Esophagus squamous epithelium (tissue), 4 donors: ENCODE measurements around the gene SOX6.

Experiments
- CTCF ChIP-seq, 6 experiments: fragments of 450-650 bp in 4 of 6; fragments of 200-600 bp in 2 of 6; sonication (generic) in 2 of 6; IDR thresholded peaks; one replicate each; pipeline ENCODE4 v1.5.1; 2016 to 2019; ENCODE audit warnings: antibody characterized with exemption in 6 of 6, mild to moderate bottlenecking in 4 of 6, moderate library complexity in 4 of 6
- POLR2A ChIP-seq, 4 donors: fragments of 450-650 bp; IDR thresholded peaks; one replicate each; pipeline ENCODE4 v1.6.1; 2017; ENCODE audit warnings: antibody characterized with exemption in 4 of 4, mild to moderate bottlenecking in 4 of 4, moderate library complexity in 3 of 4

DNA sequence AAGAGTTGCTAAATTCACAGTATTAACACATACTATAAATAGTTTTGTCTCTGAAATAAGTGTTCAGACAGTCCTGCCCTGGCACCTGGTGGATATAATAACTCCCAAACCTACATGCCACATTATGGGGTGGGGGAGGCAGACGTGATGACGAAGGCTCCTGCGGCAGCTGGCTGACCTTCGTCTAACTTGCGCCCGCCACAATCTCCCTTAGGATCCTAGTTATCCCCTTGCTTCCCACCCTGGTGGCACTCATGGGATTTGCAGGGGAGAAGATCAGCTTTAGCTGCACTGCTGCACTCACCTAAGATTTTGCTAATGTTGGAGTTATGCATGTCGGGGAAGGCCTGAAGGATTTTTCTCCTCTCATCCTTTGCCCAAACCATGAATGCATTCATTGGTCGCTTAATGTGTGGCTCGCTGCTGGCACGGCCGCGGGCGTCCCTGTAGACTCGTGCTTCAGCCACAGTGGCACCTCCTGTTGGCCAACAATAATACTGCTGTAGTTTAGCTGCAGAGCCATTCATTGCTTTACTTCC lies 367.6 kb downstream of the SOX6 start:
- TF ChIP-seq CTCF (IDR thresholded peaks at IDR 0.05) (peak in 2 of 6 experiments; percentile 7 to 28), POLR2A (IDR thresholded peaks at IDR 0.05) (no peak)
